H1 (cell line): ENCODE data around the gene TIMM29. TPM values are rescaled to one million over a fixed set of nuclear protein-coding genes. Genes with fewer than 3 reads are reported as not detected.

ENCODE experiments used
- CTCF ChIA-PET: fragments of 300-600 bp; sonication (Branson Sonifier 250); formaldehyde crosslinking; loops from one replicate; lab custom pipeline; 2021; ENCODE audit not compliant: partially characterized antibody; lab: Charles Lee
- POLR2A ChIA-PET: fragments of 300-600 bp; sonication (Branson Sonifier 250); formaldehyde crosslinking; loops from one replicate; lab custom pipeline; 2021; ENCODE audit warnings: inconsistent platforms; ENCODE audit not compliant: partially characterized antibody; lab: Charles Lee
- DNase-seq, 2 experiments: peaks; one replicate each; pipeline versions ENCODE4 v3.0.0 to v3.0.0-alpha.2; 2010 to 2022; ENCODE audit warnings: low spot score in 2 of 2, low read depth in 1 of 2, mixed read lengths in 1 of 2
- FAIRE-seq: peaks from 2 replicates; lab custom pipeline; 2011; peaks lifted over from hg19 to GRCh38; lab: Jason Lieb, UNC
- H2AFZ ChIP-seq: 2 replicates; pipeline ENCODE4 v1.8.1; 2012; ENCODE audit warnings: low read length, inconsistent platforms
- H2AK5ac ChIP-seq: 2 replicates; pipeline ENCODE4 v1.6.1; 2013; ENCODE audit warnings: low read depth, low read length
- H2BK120ac ChIP-seq: replicated peaks from 2 replicates; pipeline ENCODE3; 2013; ENCODE audit warnings: low read depth, low read length, inconsistent platforms
- H2BK12ac ChIP-seq: 2 replicates; pipeline ENCODE4 v1.6.1; 2013; ENCODE audit warnings: low read depth, low read length
- H2BK15ac ChIP-seq: 2 replicates; pipeline ENCODE4 v1.6.1; 2013; ENCODE audit warnings: low read length
- H2BK20ac ChIP-seq: 2 replicates; pipeline ENCODE4 v1.6.1; 2013; ENCODE audit warnings: low read length
- H2BK5ac ChIP-seq: 2 replicates; pipeline ENCODE4 v1.6.1; 2013; ENCODE audit warnings: low read depth, low read length
- H3K14ac ChIP-seq: 2 replicates; pipeline ENCODE4 v1.6.1; 2013; ENCODE audit warnings: inconsistent platforms; ENCODE audit not compliant: insufficient read length
- H3K18ac ChIP-seq: 2 replicates; pipeline ENCODE4 v1.6.1; 2013; ENCODE audit warnings: low read length; ENCODE audit errors: extremely low read depth
- H3K23ac ChIP-seq: 2 replicates; pipeline ENCODE4 v1.6.1; 2013; ENCODE audit warnings: inconsistent platforms; ENCODE audit not compliant: insufficient read length
- H3K23me2 ChIP-seq: 2 replicates; pipeline ENCODE4 v1.6.1; 2013; ENCODE audit warnings: low read depth, low read length
- H3K27ac ChIP-seq: 2 replicates; pipeline ENCODE4 v1.6.1; 2011; ENCODE audit warnings: low read depth, low read length, inconsistent platforms
- H3K27me3 ChIP-seq, 4 experiments: replicated peaks in 1 of 4; 1 replicate in 1 of 4; 2 replicates in 3 of 4; pipeline versions ENCODE4 v1.6.1 to v1.8.1; 2011 to 2013; ENCODE audit warnings: low read length in 3 of 4, mild to moderate bottlenecking in 3 of 4, inconsistent platforms in 2 of 4, mixed read lengths in 2 of 4, moderate library complexity in 1 of 4; ENCODE audit not compliant: control insufficient read depth in 3 of 4, insufficient read depth in 3 of 4; ENCODE audit errors: extremely low read depth in 1 of 4
- H3K36me3 ChIP-seq, 4 experiments: 2 replicates each; pipeline versions ENCODE4 v1.6.1 to v1.8.1; 2011 to 2013; ENCODE audit warnings: mild to moderate bottlenecking in 4 of 4, low read length in 3 of 4, moderate library complexity in 2 of 4, control low read depth in 1 of 4, inconsistent platforms in 1 of 4; ENCODE audit not compliant: insufficient read depth in 4 of 4, control insufficient read depth in 2 of 4
- H3K4ac ChIP-seq: replicated peaks from 2 replicates; pipeline ENCODE3; 2013; ENCODE audit warnings: low read length, low read depth, mixed read lengths, inconsistent platforms; ENCODE audit not compliant: insufficient read length
- H3K4me1 ChIP-seq, 4 experiments: replicated peaks in 1 of 4; 1 replicate in 1 of 4; 2 replicates in 3 of 4; pipeline versions ENCODE4 v1.6.1 to v1.8.1; 2011 to 2013; ENCODE audit warnings: low read length in 3 of 4, inconsistent platforms in 2 of 4, mixed read lengths in 1 of 4; ENCODE audit not compliant: insufficient read depth in 4 of 4, control insufficient read depth in 3 of 4
- H3K4me2 ChIP-seq, 2 experiments: 2 replicates each; pipeline versions ENCODE4 v1.6.1 to v1.8.1; 2011 to 2013; ENCODE audit warnings: low read depth in 2 of 2, low read length in 2 of 2, control low read depth in 1 of 2, inconsistent platforms in 1 of 2, mild to moderate bottlenecking in 1 of 2; ENCODE audit not compliant: insufficient read depth in 1 of 2
- H3K4me3 ChIP-seq, 4 experiments: fragments of 200-600, 300-600 bp in 1 of 4; sonication (generic), shearing (Covaris generic), sonication (Bioruptor Twin) in 1 of 4; 2 replicates each; pipeline versions ENCODE4 v1.5.1 to v1.8.1; 2011 to 2016; ENCODE audit warnings: low read length in 4 of 4, low read depth in 3 of 4, control low read depth in 2 of 4, inconsistent platforms in 2 of 4, mild to moderate bottlenecking in 2 of 4, mixed read lengths in 1 of 4, moderate library complexity in 1 of 4; ENCODE audit not compliant: insufficient read depth in 2 of 4; ENCODE audit errors: extremely low read depth in 1 of 4
- H3K56ac ChIP-seq: replicated peaks from 2 replicates; pipeline ENCODE3; 2013; ENCODE audit warnings: low read depth, mild to moderate bottlenecking, mixed read lengths, low read length, inconsistent platforms; ENCODE audit not compliant: insufficient read length
- H3K79me1 ChIP-seq: 2 replicates; pipeline ENCODE4 v1.6.1; 2013; ENCODE audit warnings: low read depth, low read length, control low read depth
- H3K79me2 ChIP-seq, 2 experiments: 2 replicates each; pipeline versions ENCODE4 v1.6.1 to v1.8.1; 2012 to 2013; ENCODE audit warnings: low read length in 2 of 2, mild to moderate bottlenecking in 2 of 2, inconsistent platforms in 1 of 2; ENCODE audit not compliant: insufficient read depth in 2 of 2, control insufficient read depth in 1 of 2
- H3K9ac ChIP-seq, 4 experiments: replicated peaks in 1 of 4; 1 replicate in 1 of 4; 2 replicates in 3 of 4; pipeline versions ENCODE4 v1.6.1 to v1.8.1; 2011 to 2013; ENCODE audit warnings: low read depth in 3 of 4, low read length in 3 of 4, control low read depth in 2 of 4, mild to moderate bottlenecking in 2 of 4, moderate library complexity in 2 of 4, inconsistent platforms in 1 of 4; ENCODE audit errors: extremely low read depth in 1 of 4
- H3K9me3 ChIP-seq, 2 experiments: 2 replicates each; pipeline versions ENCODE4 v1.6.1 to v1.8.1; 2012 to 2013; ENCODE audit warnings: mild to moderate bottlenecking in 2 of 2, moderate library complexity in 2 of 2, control low read depth in 1 of 2, inconsistent platforms in 1 of 2, low read depth in 1 of 2, low read length in 1 of 2, mixed read lengths in 1 of 2; ENCODE audit not compliant: insufficient read depth in 2 of 2
- H4K20me1 ChIP-seq, 2 experiments: replicated peaks in 1 of 2; 2 replicates each; pipeline versions ENCODE3 to v1.8.1; 2011 to 2013; ENCODE audit warnings: inconsistent platforms in 2 of 2, low read length in 2 of 2, mild to moderate bottlenecking in 1 of 2; ENCODE audit not compliant: insufficient read depth in 2 of 2, control insufficient read depth in 1 of 2
- H4K5ac ChIP-seq: 2 replicates; pipeline ENCODE4 v1.6.1; 2013; ENCODE audit warnings: low read length, low read depth, mixed read lengths, inconsistent platforms; ENCODE audit not compliant: insufficient read length
- H4K8ac ChIP-seq: 2 replicates; pipeline ENCODE4 v1.8.0; 2013; ENCODE audit warnings: mild to moderate bottlenecking, moderate library complexity, low read length, inconsistent platforms; ENCODE audit not compliant: insufficient read depth; ENCODE audit errors: extremely low read depth
- H4K91ac ChIP-seq: replicated peaks from 2 replicates; pipeline ENCODE3; 2013; ENCODE audit warnings: low read length, mixed read lengths, inconsistent platforms; ENCODE audit not compliant: insufficient read length
- ASH2L ChIP-seq: fragments of 200-600, 300-600 bp; sonication (generic); IDR thresholded peaks from one replicate; pipeline ENCODE4 v1.7.1; 2017; ENCODE audit warnings: low read length
- BRCA1 ChIP-seq: IDR thresholded peaks from 2 replicates; pipeline ENCODE4 v1.6.1; 2012; ENCODE audit warnings: low read depth, low read length, improper control_type of control experiment
- CEBPB ChIP-seq: IDR thresholded peaks from 2 replicates; pipeline ENCODE4 v1.6.1; 2012; ENCODE audit warnings: low read depth, low read length
- CHD2 ChIP-seq: IDR thresholded peaks from 2 replicates; pipeline ENCODE4 v1.6.1; 2012; ENCODE audit warnings: low read length, improper control_type of control experiment
- CTCF ChIP-seq, 3 experiments: IDR thresholded peaks; 1 replicate in 2 of 3; 2 replicates in 1 of 3; pipeline versions ENCODE4 v1.5.1 to v1.6.1; 2011; ENCODE audit warnings: low read length in 3 of 3, mild to moderate bottlenecking in 3 of 3, inconsistent platforms in 2 of 3, low read depth in 1 of 3, moderate library complexity in 1 of 3; ENCODE audit not compliant: insufficient read depth in 1 of 3; ENCODE audit errors: control extremely low read depth in 1 of 3
- JUND ChIP-seq: IDR thresholded peaks from 2 replicates; pipeline ENCODE4 v1.6.1; 2011; ENCODE audit warnings: mild to moderate bottlenecking, improper control_type of control experiment, low read length
- POLR2AphosphoS5 ChIP-seq: IDR thresholded peaks from 2 replicates; pipeline ENCODE4 v1.6.1; 2011; ENCODE audit warnings: low read depth, low read length
- USF2 ChIP-seq: IDR thresholded peaks from 2 replicates; pipeline ENCODE4 v1.6.1; 2011; ENCODE audit warnings: low read length, improper control_type of control experiment
- WGBS, 2 experiments: shearing (Covaris generic) in 1 of 2; methylation state at CpG; one replicate each; pipeline versions ENCODE4 v1.1.6 to v1.1.7; 2013 to 2015; ENCODE audit warnings: low lambda C conversion rate in 2 of 2, mixed read lengths in 2 of 2, inconsistent platforms in 1 of 2, low coverage in 1 of 2, missing lambda C conversion rate in 1 of 2; ENCODE audit not compliant: insufficient replicate concordance in 2 of 2, insufficient coverage in 1 of 2, insufficient read length in 1 of 2; ENCODE audit errors: extremely low coverage in 1 of 2, missing lambda C conversion rate in 1 of 2; 5-methylcytosine and 5-hydroxymethylcytosine counted together
- polyA plus RNA-seq, 7 experiments: library from polyadenylated mRNA; depleted of rRNA in 3 of 7; stranded (reverse) in 5 of 7; unstranded in 2 of 7; fragments of >200 nt in 5 of 7; fragments of 200-250 nt in 2 of 7; gene quantifications; 1 replicate in 5 of 7; 2 replicates in 1 of 7; 4 replicates in 1 of 7; pipeline versions ENCODE4 v1.2.1 to v1.2.3, GENCODE V29; 2011 to 2013; ENCODE audit warnings: missing spikeins in 2 of 7, mixed read lengths in 2 of 7
- total RNA-seq: library from RNA; stranded (reverse); fragmentation: NEBNext Ultra II Directional; extraction: Animal tissue kit (Norgen Biotek cat#: 25700); gene quantifications from 2 replicates; pipeline ENCODE4 v1.2.1, GENCODE V29; 2021

TIMM29 gene
- total and polyA plus RNA-seq, 2 of the 8 experiments (the other 6 are each of a cell fraction or from before 2014, with no cell fraction given) = 15.9 to 24.0 TPM

DNA sequence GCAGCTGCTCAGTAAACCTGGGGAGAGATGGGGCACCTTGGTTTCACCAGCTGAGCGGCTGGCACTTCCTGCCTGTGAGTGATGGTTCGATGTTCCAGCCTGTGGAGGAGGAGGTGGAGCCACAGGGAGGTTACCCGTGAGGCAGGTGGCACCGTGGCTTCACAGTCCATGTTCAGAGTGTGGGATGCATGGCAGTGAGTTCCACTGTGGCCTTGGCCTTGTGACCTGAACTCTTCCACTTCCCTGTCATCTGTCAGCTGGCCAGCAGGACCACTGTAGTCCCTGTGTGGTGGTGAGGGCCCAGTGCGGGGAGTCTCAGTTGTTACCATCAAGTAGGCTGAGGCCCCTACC, 49.1 kb downstream of the TIMM29 start:
- no peaks in the 10 kb centered on the region for H3K27me3 ChIP-seq
- H4K91ac ChIP-seq = no peak overlapping the region
- no peak overlapping the region for H3K23ac ChIP-seq
- H3K27ac ChIP-seq = no peak overlapping the region
- no peak overlapping the region for H2AK5ac ChIP-seq
- peaks cover 17 to 37% of the 10 kb centered on the region in 2 experiments for H4K20me1 ChIP-seq
- peaks cover 0 to 3% (median 0%) of the 10 kb centered on the region in 4 experiments; a peak in 4 of 7 replicates for H3K4me1 ChIP-seq
- H2AFZ ChIP-seq = no peak overlapping the region
- H2BK15ac ChIP-seq = no peak overlapping the region
- no peak overlapping the region for H2BK20ac ChIP-seq
- peaks cover 23 to 92% of the 10 kb centered on the region in 2 experiments for H3K79me2 ChIP-seq
- CTCF ChIA-PET = interaction anchor here (1.3 to 2.1 kb wide), 3 partner anchors 13 to 36 kb away, joined by 4 to 5 read pairs (median 5); no protein-coding TSS in a partner anchor
- no peaks in the 10 kb centered on the region; a peak in 1 of 4 replicates for H3K9me3 ChIP-seq
- no peaks in the 10 kb centered on the region for H3K23me2 ChIP-seq
- H4K5ac ChIP-seq = no peak overlapping the region
- H2BK120ac ChIP-seq = no peak overlapping the region
- no peak overlapping the region for H3K56ac ChIP-seq
- H2BK12ac ChIP-seq = no peak overlapping the region
- H3K79me1 ChIP-seq = peaks cover 29% of the 10 kb centered on the region
- TF ChIP-seq CTCF (IDR thresholded peaks at IDR 0.05; ENCODE audit: control extremely low read depth in 1 of 3, insufficient read depth in 1 of 3, low read depth in 1 of 3, low read length in 3 of 3) = no peak
- no peak for TF ChIP-seq CHD2
- TF ChIP-seq JUND = no peak
- TF ChIP-seq USF2 = no peak
- TF ChIP-seq ASH2L = no peak
- TF ChIP-seq CEBPB = no peak
- no peak for TF ChIP-seq BRCA1
- TF ChIP-seq POLR2AphosphoS5 = peak; percentile 27; the same call in 1 of the 2 replicates
- TF ChIP-seq, all 59 proteins: peak for 1
- H3K4me2 ChIP-seq = no peak overlapping the region
- H3K18ac ChIP-seq = no peak overlapping the region
- no peak overlapping the region for H3K4me3 ChIP-seq
- whole genome bisulfite sequencing, 2 experiments = 97% methylated on average over 5 of the region's 5 CpGs; no CpG with 5 or more reads in 1 of the 2 experiments
- H3K36me3 ChIP-seq = no peaks in the 10 kb centered on the region
- peak overlapping the region in 2 of 4 experiments; percentile 13 to 27; a peak in 1 of 7 replicates for H3K9ac ChIP-seq
- POLR2A ChIA-PET = interaction anchor here (0.7 to 4.9 kb wide), 3 partner anchors 16 to 331 kb away, joined by 3 to 28 read pairs (median 3); partner anchors contain the start of gene SMARCA4
- DNase-seq (no peak), FAIRE-seq (no peak)
- H4K8ac ChIP-seq = no peak overlapping the region; the same call in 1 of the 2 replicates
- no peak overlapping the region for H3K14ac ChIP-seq
- H2BK5ac ChIP-seq = no peak overlapping the region
- H3K4ac ChIP-seq = no peak overlapping the region
